Ureter (tissue), 1 donor: ENCODE measurements around the gene BRD9. TPM values are rescaled to one million over a fixed set of nuclear protein-coding genes. Genes with fewer than 3 reads are reported as not detected.
"Not testable (repeated sequence)": the region's sequence is repeated elsewhere in the genome, so short reads cannot be mapped to it uniquely, and the experiment has no call there.

Experiments used
- DNase-seq: peaks from one replicate; pipeline ENCODE4 v3.0.0-alpha.2; 2020; ENCODE audit warnings: low spot score
- total RNA-seq: library from RNA; stranded (reverse); gene quantifications from one replicate; pipeline ENCODE4 v1.2.4, GENCODE V29; 2023
- donor health status: DM: yes; HTN: yes; CAD: no.

The BRD9 gene
- total RNA-seq, 1 donor from 2014 or later, result 63.6 TPM

DNA sequence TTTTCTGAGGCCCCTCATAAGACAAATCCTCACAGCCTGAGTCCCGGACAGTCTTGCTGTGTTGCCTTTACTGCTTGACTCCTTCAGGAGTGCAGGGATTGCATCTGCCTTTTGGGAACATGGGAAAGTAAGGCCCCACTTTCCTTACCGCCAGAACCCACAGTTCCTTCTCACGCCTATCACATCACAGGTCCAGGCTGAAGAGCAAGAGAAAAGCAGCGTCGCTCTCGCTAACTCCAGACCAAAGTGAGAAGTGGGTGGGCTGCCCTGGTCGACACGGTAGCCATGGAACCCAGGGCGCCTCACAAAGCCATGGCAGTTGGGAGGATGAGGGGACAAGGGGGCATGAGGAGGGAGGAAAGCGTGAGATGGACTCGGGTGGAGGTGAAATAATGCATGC lies 33.9 kb downstream of the BRD9 start:
- no peak for DNase-seq

DNA sequence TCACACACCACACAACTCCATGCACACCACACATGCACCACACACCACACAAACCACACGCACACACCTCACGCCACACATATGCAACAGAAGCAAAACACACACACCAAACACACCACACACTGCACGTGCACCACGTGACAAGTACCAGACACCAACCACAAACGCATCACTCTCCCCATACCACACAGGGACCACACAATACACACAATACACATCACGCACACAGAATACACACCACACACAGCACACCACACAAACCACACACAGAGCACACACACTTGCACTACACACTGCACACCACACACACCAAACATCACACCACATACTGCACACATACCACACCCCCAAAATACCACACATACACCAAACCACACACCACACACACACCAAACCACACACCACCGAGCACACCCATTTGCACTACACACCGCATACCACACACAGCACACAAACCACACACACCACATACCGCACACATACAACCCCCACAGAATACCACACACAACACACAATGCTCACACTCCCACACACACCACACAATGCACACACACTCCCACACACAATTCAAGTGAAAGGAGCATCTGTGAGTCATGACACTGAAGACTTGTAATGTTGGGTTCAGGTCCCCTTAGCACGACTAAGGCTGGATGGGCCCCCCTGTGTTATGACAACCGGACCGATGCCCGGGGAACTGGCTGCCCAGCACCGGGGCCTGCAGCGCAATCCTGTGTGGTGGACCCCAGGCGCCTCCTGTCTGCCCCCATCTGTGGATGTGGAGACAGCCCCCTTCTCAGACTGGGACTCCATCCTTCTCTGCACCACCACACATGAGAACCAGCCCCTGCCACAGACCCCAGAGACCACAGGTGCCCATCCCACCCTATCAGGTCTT lies 35.8 kb downstream of the BRD9 start:
- no peak for DNase-seq

- no peak for DNase-seq
Measured at GRCh38 chr5:855771-856530, 36.6 kb downstream of the BRD9 start.

DNA sequence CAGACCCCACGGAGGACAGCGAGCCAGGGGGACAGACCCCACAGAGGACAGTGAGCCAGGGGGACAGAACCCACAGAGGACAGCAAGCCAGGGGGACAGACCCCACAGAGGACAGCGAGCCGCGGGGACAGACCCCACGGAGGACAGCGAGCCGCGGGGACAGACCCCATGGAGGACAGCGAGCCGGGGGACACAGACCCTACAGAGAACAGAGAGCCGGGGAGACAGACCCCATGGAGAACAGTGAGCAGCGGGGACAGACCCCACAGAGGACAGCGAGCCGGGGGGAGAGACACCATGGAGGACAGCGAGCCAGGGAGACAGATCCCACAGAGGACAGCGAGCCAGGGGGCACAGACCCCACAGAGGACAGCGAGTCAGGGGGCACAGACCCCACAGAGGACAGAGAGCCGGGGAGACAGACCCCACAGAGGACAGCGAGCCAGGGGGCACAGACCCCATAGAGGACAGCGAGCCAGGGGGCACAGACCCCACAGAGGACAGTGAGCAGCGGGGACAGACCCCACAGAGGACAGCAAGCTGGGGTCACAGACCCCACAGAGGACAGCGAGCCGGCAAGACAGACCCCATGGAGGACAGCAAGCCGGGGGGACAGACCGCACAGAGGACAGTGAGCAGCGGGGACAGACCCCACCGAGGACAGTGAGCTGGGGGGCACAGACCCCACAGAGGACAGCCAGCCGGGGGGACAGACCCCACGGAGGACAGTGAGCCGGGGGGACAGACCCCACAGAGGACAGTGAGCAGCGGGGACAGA lies 37.4 kb downstream of the BRD9 start:
- DNase-seq, result no peak

DNA sequence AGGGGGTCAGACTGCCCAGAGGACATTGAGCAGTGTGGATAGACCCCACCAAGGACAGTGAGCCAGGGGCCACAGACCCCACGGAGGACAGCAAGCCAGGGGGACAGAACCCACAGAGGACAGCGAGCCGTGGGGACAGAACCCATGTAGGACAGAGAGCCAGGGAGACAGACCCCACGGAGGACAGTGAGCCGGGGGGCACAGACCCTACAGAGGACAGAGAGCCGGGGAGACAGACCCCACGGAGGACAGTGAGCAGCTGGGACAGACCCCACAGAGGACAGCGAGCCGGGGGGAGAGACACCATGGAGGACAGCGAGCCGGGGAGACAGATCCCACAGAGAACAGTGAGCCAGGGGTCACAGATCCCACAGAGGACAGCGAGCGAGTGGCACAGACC lies 38.4 kb downstream of the BRD9 start:
- DNase-seq, result no peak

DNA sequence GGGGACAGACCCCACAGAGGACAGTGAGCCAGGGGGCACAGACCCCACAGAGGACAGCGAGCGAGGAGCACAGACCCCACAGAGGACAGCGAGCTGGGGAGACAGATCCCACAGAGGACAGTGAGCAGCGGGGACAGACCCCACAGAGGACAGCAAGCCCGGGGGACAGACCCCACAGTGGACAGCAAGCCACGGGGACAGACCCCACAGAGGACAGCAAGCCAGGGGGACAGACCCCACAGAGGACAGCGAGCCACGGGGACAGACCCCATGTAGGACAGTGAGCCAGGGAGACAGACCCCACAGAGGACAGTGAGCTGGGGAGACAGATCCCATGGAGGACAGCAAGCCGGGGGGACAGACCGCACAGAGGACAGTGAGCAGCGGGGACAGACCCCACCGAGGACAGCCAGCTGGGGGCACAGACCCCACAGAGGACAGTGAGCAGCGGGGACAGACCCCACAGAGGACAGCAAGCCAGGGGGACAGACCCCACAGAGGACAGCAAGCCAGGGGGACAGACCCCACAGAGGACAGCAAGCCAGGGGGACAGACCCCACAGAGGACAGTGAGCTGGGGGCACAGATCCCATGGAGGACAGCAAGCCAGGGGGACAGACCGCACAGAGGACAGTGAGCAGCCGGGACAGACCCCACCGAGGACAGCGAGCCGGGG lies 39.0 kb downstream of the BRD9 start:
- not testable (repeated sequence) for DNase-seq

DNA sequence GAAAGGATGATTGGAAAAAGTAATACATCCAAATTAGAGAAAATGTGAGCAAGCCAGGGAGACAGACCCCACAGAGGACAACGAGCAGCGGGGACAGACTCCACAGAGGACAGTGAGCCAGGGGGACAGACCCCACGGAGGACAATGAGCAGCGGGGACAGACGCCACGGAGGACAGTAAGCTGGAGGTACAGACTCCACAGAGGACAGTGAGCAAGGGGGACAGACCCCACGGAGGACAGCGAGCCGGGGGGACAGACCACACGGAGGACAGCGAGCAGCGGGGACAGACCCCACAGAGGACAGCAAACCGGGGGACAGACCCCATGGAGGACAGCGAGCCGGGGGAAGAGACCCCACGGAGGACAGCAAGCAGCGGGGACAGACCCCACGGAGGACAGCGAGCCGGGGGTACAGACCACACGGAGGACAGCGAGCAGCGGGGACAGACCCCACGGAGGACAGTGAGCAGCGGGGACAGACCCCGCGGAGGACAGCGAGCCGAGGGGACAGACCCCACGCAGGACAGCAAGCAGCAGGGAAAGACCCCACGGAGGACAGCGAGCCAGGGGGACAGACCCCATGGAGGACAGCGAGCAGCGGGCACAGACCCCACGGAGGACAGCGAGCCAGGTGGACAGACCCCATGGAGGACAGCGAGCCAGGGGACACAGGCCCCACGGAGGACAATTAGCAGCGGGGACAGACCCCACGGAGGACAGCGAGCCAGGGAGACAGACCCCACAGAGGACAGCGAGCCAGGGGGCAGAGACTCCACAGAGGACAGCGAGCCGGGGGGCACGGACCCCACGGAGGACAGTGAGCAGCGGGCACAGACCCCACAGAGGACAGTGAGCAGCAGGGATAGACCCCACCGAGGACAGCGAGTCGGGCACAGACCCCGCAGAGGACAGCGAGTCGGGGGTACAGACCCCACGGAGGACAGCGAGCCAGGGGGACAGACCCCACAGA lies 39.9 kb downstream of the BRD9 start:
- no peak for DNase-seq

- no peak for DNase-seq
Measured at GRCh38 chr5:852018-852417, 40.6 kb downstream of the BRD9 start.

DNA sequence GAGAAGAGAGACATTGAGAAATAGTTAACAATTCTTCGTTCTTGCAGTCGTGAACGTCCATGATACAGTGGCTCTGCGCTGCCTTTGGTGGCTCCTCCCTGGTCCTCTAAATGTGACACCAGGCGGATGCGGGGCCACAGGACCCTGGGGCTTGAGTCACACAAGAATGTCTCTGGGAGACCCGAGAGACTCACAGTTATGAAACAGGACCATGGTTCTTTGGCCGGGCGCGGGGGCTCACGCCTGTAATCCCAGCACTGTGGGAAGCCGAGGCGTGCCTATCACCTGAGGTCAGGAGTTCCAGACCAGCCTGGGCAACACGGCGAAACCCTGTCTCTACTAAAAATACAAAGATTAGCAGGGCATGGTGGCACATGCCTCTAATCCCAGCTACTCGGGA lies 41.0 kb downstream of the BRD9 start:
- no peak for DNase-seq

- no peak for DNase-seq
Measured at GRCh38 chr5:851076-851475, 41.5 kb downstream of the BRD9 start.

GRCh38 chr5:850511-851006 lies 42.0 kb downstream of the BRD9 start, which contains the start of gene ZDHHC11:
TSS of gene ZDHHC11 (minus strand) at chr5:850986. CDS start at chr5:850602, 384 bp downstream.
- no peak for DNase-seq

GRCh38 chr5:849651-850301 lies 42.8 kb downstream of the BRD9 start:
- DNase-seq, result no peak

- DNase-seq, result no peak
Measured at GRCh38 chr5:848671-849111, 43.9 kb downstream of the BRD9 start.

DNA sequence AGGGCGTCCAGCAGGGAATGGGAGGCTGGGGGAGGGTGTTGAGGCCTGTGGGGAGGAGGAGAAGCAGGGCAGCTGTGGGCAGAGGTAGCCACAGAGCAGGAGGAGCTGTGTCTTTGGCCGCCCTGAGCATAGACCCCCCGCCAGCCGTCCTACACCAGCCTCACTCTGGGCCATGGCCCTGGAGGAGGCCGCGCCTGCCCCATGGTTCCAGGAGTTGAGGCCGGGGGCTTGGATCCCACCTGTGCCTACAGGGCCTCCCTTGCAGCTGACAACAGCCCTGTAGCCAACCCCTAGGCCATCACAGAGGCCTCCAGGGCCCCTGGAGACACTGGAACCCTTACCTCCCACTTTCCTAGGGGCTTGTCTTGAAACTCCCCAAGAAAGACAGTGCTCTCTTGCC lies 44.9 kb downstream of the BRD9 start:
- DNase-seq, result peak; percentile 34

DNA sequence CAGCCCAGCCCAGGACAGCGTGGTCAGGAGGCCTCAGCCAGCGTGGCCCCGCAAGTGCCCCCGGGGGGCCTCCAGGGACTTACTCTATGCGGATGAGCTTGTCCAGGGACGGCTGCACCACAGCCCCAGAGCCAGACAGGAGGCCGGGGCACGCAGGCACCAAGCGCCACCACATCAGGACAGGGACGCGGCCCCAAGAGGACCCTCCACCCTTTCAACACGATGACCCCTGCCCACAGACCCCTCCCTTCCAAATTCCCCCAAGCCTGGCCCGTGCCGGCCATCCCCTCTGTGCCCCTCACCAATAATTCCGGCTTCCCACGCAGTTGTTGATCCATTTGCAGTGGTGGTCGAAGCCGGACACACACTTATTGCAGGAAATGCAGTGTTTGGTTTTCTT lies 45.4 kb downstream of the BRD9 start:
- DNase-seq, result peak; percentile 38

GRCh38 chr5:846602-847091 lies 46.0 kb downstream of the BRD9 start:
- DNase-seq, result peak; percentile 45

DNA sequence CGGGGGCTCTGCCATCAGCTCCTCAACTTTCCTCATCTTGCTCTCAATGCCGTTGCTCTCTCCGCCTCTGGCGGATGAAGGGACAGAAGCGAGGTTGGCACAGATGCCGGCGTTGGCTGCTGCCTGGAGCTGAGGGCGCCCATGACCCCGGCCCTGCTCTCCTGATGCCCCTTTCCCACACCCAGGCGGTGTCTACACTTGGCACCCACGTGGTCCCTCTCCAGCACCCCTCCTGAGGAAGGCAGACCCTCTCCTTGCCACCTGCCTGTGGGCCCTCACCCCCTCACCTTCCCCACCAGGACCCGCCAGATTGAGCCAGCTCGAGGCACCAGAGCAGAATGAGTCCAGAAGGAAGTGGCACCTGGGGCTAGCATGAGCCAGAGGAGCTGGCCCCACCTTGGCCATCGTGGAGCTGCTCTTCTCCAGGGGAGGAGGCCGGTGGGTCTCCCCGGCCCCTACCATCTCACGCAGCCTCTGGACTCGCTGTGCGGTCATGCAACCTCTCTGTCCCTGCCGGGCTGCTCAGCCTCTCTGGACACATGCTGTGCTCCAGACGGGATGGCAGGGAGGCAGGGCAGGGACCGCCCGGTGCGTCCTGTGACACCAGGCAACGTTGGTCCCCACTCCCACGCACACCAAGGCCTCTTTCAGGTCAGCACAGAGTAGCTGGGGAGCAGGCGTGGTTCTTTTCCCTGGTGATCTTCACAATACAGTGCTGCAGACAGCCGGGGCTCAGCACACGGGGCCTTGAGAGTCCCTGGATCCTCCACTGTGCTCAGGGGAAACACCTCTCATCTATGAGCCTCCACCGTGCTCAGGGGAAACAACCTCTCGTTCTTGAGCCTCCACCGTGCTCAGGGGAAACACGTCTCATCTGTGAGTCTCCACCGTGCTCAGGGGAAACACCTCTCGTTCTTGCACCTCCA lies 46.7 kb downstream of the BRD9 start:
- not testable (repeated sequence) for DNase-seq

DNA sequence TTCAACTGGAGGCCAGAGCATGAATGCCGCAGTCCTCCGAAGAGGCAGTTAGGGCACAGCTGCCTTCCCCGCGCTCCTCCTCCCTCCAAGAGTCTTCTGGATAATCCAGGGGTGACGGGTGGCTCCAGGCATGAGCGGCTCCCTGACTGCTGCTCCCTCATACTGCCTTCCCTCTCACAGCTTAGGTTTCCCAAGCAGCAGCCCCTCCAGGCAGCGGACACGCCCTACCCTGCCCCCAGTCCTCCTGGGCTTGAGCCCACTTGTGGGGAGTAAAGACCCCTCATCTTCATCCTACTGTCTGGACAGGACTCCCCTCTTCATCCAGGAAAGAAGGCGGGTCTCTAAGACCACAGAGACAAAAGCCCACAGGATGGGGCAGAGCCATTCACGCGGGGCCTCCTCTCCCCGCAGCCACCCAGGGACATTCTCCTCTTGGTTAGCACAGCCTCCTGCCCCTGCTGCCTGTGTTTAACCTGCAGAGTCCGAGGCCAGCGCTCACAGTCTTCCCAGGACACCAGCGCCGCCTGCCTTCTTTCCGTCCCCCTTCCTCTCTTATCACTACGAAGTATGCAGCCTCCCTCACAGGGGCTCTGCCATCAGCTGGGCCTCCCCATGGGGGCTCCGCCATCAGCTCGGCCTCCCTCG lies 47.4 kb downstream of the BRD9 start:
- DNase-seq, result peak; percentile 45
